GM21528 (cell line): ENCODE data around the gene SYNPO.

Source experiments
- ATAC-seq: cut with Tn5 transposase; IDR thresholded peaks from one replicate; pipeline ENCODE4 v1.9.1; 2021; ENCODE audit warnings: mild to moderate bottlenecking, moderate library complexity; ENCODE audit not compliant: unreplicated experiment, low FRiP score

The SYNPO gene

DNA sequence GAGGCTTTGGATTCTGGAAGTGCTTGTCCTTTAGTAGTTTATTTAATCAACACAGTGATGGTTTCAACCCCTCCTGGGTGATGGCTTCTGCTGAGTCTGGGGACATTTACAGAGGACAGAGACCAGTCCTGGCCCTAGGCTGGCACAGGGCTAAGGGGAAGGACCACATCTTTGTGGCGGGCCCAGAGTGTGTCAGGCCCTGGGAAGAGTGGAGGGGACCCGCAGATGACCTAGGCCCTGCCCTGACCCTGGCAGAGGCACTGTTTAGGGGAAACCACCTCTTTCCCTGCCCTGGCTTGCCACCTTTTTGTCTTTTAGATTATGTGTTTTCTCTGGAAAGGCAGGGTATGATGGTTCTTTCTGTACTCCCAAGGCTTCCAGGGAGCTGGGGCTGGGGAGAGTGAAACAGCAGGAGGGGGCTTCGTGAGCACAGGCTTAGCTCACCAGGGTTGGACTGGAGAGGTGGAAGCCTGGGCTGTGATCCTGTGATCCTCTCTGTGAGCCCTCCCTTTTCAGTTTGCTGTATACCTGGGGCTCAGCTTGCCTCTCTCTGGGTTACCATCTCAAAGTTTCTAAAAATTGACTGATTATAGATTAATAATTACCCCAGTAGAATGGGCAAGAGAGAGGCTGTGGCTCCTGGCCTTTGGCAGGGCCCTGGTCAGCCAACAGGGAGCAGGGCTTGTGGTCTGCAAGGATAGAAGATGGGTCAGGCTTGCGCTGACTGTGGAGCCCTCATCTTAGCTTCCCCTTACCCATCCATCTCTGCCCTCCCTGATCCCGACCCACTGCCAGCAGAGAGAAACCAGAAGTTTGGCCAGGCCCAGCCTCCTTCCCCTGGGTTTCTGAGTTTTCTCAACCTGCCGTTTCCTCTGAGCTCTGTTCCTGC lies 1.7 kb upstream of the SYNPO start:
- no peak for ATAC-seq

GRCh38 chr5:150639377-150639692 lies 1.1 kb upstream of the SYNPO start:
- ATAC-seq: no peak

GRCh38 chr5:150639751-150640150 lies 709 bp upstream of the SYNPO start:
- no peak for ATAC-seq

GRCh38 chr5:150641006-150641570 lies 628 bp downstream of the SYNPO start:
- ATAC-seq: no peak

- ATAC-seq: no peak
Measured at GRCh38 chr5:150641824-150642566, 1.5 kb downstream of the SYNPO start.

GRCh38 chr5:150642567-150642927 lies 2.1 kb downstream of the SYNPO start:
- ATAC-seq: no peak

GRCh38 chr5:150642991-150643710 lies 2.7 kb downstream of the SYNPO start:
- ATAC-seq: no peak

- ATAC-seq: no peak
Measured at GRCh38 chr5:150644058-150644457, 3.6 kb downstream of the SYNPO start.

- no peak for ATAC-seq
Measured at GRCh38 chr5:150644514-150644913, 4.1 kb downstream of the SYNPO start.

- ATAC-seq: no peak
Measured at GRCh38 chr5:150645070-150645700, 4.7 kb downstream of the SYNPO start.

DNA sequence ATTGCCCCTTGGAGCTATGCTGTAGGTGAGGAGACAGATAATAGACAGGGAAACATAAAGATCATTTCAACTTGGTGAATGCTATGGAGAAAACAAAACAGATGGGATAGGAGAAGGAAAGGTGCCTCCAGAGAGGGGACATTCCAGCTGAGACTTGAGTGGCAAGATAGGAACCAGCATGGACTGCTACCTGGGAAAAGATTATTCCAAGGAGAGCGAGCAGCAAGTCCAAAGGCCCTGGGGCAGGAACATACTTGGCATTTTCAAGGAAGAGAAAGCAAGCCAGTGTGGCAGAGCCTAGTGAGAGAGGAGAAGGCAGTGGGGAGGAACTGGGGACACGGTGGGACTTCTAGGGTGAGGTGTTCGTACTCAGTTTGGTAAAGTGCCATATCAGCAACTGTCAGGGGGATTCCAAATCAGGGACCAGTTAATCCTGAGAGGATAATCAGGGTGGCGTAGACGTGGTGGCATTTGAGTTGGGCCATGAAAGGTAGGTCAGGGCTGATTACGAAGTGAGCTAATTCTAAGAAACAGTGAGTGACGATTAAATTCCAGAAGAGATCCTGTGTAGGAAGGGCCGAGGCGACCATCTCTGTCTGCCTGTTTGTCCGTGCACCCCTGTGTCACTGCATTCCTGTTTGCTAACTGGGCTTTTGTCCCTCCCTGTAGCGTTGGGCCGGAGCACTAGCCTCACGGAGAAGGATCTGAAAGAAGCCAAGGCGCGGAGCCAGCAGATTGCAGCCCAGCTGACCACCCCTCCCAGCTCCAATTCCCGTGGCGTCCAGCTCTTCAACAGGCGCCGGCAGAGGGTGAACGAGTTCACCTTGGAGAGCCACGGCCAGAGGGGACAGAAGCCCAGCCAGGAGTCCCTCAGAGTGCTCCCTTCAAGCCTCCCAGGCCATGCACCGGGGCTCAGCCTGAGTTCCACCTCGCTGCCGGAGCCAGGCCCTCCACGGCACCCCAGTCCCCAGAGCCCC lies 7.1 kb downstream of the SYNPO start:
- ATAC-seq: no peak

DNA sequence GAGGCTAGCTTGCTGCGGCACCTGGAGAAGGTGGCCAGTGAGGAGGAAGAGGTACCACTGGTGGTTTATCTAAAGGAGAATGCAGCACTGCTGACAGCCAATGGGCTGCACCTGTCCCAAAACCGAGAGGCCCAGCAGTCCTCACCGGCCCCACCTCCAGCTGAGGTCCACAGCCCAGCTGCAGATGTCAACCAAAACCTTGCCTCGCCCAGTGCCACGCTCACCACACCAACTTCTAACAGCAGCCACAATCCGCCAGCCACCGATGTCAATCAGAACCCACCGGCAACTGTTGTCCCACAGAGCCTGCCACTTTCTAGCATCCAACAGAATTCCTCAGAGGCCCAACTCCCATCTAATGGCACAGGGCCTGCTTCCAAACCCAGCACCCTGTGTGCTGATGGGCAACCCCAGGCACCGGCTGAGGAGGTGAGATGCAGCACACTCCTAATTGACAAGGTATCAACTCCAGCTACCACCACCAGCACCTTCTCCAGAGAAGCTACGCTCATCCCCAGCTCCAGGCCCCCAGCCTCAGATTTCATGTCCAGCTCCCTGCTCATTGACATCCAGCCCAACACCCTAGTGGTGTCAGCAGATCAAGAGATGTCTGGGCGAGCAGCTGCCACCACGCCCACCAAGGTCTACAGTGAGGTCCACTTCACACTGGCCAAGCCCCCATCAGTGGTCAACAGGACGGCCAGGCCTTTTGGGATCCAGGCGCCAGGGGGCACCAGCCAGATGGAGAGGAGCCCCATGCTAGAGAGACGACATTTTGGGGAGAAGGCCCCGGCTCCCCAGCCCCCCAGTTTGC lies 8.0 kb downstream of the SYNPO start:
- no peak for ATAC-seq

GRCh38 chr5:150649108-150650020 lies 8.9 kb downstream of the SYNPO start:
- ATAC-seq: no peak

DNA sequence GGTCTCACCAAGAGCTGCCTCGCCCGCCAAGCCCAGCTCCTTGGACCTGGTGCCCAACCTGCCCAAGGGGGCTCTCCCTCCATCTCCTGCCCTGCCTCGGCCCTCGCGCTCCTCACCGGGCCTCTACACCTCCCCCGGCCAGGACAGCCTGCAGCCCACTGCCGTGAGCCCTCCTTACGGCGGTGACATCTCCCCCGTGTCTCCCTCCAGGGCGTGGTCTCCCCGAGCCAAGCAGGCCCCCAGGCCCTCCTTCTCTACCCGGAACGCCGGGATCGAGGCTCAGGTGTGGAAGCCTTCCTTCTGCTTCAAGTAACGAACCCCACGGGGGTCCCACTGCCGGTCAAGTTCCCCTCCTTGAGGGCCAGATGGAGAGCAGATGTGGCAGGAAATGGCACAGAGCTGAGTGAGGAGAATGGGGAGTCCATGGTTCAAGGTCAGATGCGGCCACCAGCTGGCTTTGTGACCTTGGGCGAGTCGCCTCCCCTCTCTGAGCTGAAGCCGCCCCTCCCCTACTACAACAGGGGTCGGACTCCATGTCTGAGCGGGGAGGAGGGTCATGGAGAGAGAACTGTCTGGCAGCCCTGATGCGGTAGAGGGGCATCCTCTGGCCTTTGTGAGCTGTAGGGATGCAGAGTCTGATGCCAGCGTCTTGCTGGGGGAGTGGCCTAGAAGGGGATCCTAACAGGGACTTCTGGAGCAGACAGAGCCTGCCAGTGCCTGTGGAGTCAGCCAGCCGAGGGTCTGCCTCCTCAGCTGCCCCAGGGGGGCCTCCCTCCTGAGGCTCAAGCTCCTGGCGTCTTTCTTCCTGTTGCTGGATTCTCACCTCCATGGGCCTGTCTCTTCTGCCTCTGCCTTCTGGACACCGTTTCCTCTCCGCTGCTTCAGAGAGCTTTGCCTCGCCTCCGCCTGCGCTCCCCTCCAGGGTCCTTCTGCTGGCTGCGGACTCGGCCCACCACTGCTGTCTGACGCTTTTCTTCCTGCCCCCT lies 9.9 kb downstream of the SYNPO start:
- ATAC-seq: no peak

DNA sequence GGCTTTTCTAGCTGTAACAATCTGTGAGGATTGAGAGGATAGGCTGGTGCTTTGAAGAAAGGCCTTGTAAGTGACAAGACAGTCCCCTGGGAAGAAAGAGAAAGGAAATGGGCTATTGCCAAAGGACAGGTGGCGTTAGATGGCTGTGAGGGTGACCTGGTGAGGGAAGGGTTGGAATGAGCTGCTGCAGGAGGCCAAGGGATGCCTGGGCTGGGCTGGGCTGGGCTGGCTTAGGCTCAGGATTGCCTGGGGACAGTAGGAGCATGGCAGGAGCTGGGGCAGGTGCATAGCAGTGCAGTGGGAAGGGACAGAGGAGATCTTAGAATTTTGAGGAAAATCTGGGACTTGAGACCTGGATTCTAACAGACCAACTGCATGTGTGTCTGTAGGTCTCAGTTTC lies 10.9 kb downstream of the SYNPO start:
- no peak for ATAC-seq

DNA sequence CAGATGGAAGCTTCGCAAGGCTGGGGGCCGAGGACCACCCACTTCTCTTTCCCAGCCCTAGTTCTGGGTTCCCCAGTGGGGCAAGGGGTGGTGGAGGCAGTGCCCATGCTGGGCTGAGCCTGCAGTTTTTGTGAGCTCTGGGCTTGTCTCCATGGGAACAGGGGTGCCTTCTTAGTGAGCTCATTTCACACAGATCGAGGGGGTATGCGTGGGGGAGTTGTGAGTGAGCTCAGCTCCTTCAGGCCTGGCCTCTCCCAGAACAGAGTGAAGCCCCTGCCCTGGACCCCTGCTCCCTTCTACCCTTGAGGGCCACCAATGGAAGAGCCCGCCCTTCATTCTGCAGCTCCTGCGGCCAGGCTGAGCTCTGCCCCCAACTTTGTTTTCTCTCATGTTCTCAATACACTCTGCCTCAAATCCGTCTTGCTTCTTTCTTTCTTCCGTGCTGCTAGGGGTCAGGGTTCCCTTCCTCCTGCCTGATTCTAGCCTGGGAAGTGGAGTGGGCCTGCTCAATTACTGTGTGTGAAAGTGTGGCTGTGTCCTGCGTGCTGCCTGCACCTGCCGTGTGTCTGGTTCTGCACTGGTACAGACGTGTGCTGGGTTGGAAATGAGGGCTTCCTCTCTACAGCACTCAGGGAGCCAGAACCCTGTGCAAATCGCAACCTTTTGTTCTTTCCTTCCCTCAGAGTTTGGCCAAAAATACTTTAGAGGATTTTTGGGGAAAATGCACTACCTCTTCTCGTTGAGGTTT lies 11.6 kb downstream of the SYNPO start:
- ATAC-seq: no peak
